NB4 (cell line): ENCODE results near the gene ATRAID.

Experiments used
- MYC ChIP-seq: IDR thresholded peaks from 2 replicates; pipeline ENCODE4 v1.6.1; 2011; ENCODE audit warnings: low read depth, low read length
- POLR2A ChIP-seq: IDR thresholded peaks from 2 replicates; pipeline ENCODE4 v1.6.1; 2011; ENCODE audit warnings: mild to moderate bottlenecking; ENCODE audit not compliant: insufficient read length; ENCODE audit errors: extremely low read depth
- TF ChIP-seq, protein P1 (sequence below): IDR thresholded peaks from one replicate; pipeline ENCODE4 v1.5.1; 2012; ENCODE audit warnings: low read depth, low read length

DNA sequence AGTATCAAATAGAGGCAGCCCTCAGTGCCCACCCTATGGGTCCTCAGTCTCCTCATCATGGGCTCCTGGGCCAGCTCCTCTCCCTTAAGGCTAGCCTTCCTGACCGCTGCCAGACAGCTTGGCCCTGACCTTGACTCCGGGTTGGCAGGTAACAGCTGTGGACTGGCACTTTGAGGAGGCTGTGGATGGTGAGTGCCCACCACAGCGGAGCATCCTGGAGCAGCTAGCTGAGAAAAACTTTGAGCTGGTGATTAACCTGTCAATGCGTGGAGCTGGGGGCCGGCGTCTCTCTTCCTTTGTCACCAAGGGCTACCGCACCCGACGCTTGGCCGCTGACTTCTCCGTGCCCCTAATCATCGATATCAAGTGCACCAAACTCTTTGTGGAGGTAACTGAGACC lies 24.3 kb downstream of the ATRAID start:
- TF ChIP-seq, protein P1, sequence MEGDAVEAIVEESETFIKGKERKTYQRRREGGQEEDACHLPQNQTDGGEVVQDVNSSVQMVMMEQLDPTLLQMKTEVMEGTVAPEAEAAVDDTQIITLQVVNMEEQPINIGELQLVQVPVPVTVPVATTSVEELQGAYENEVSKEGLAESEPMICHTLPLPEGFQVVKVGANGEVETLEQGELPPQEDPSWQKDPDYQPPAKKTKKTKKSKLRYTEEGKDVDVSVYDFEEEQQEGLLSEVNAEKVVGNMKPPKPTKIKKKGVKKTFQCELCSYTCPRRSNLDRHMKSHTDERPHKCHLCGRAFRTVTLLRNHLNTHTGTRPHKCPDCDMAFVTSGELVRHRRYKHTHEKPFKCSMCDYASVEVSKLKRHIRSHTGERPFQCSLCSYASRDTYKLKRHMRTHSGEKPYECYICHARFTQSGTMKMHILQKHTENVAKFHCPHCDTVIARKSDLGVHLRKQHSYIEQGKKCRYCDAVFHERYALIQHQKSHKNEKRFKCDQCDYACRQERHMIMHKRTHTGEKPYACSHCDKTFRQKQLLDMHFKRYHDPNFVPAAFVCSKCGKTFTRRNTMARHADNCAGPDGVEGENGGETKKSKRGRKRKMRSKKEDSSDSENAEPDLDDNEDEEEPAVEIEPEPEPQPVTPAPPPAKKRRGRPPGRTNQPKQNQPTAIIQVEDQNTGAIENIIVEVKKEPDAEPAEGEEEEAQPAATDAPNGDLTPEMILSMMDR: no peak
- TF ChIP-seq POLR2A (no peak), MYC (no peak)
